ENCODE data around the gene APH1B. TPM values are rescaled to one million over a fixed set of nuclear protein-coding genes. Genes with fewer than 3 reads are reported as not detected.

APH1B gene
- total RNA-seq, 1 experiment from 2014 or later, result 14.0 TPM

- ChIA-PET POLR2A (interaction anchor here (0.6 kb wide), 1 partner anchor 12 kb away, joined by 4 read pairs; no protein-coding TSS in a partner anchor), CTCF (interaction anchor here (0.6 kb wide), 1 partner anchor 10 kb away, joined by 3 read pairs; no protein-coding TSS in a partner anchor)
- DNase-seq (ENCODE audit: low read depth, low spot score) (no peak), ATAC-seq (no peak)
- in situ Hi-C loops (cut with HindIII; ENCODE audit: low pct_unique_long_range_greater_than_20kb, low sequenced_read_pairs) (no loop called here), intact Hi-C loops (cut with micrococcal nuclease; ENCODE audit: unreplicated experiment) (no loop called here)
- no TSS peak for BruUV-seq (replicated peaks)
- Histone ChIP-seq H3K27ac (ENCODE audit: low read length) (no peak overlapping the region), H3K36me3 (ENCODE audit: control insufficient read depth, insufficient read depth, low read length) (no peaks in the 10 kb centered on the region), H3K9me3 (ENCODE audit: control insufficient read depth, insufficient read depth, low read depth, low read length) (no peaks in the 10 kb centered on the region), H3K4me1 (ENCODE audit: control insufficient read depth, insufficient read depth, low read length) (no peaks in the 10 kb centered on the region), H3K27me3 (ENCODE audit: control insufficient read depth, insufficient read depth, low read length) (no peaks in the 10 kb centered on the region), H3K4me3 (ENCODE audit: low read depth in 2 of 2, low read length in 2 of 2) (no peak overlapping the region)
- TF ChIP-seq, protein P1, sequence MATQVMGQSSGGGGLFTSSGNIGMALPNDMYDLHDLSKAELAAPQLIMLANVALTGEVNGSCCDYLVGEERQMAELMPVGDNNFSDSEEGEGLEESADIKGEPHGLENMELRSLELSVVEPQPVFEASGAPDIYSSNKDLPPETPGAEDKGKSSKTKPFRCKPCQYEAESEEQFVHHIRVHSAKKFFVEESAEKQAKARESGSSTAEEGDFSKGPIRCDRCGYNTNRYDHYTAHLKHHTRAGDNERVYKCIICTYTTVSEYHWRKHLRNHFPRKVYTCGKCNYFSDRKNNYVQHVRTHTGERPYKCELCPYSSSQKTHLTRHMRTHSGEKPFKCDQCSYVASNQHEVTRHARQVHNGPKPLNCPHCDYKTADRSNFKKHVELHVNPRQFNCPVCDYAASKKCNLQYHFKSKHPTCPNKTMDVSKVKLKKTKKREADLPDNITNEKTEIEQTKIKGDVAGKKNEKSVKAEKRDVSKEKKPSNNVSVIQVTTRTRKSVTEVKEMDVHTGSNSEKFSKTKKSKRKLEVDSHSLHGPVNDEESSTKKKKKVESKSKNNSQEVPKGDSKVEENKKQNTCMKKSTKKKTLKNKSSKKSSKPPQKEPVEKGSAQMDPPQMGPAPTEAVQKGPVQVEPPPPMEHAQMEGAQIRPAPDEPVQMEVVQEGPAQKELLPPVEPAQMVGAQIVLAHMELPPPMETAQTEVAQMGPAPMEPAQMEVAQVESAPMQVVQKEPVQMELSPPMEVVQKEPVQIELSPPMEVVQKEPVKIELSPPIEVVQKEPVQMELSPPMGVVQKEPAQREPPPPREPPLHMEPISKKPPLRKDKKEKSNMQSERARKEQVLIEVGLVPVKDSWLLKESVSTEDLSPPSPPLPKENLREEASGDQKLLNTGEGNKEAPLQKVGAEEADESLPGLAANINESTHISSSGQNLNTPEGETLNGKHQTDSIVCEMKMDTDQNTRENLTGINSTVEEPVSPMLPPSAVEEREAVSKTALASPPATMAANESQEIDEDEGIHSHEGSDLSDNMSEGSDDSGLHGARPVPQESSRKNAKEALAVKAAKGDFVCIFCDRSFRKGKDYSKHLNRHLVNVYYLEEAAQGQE (IDR thresholded peaks at IDR 0.05; ENCODE audit: insufficient read depth in 1 of 2, low read depth in 2 of 2, low read length in 1 of 2), result no peak
- no peak for TF ChIP-seq CTCF (IDR thresholded peaks at IDR 0.05)
- no peak for TF ChIP-seq SIN3A (IDR thresholded peaks at IDR 0.05; ENCODE audit: borderline replicate concordance, insufficient read depth, low read depth, low read length)
- TF ChIP-seq POLR2AphosphoS5 (IDR thresholded peaks at IDR 0.05; ENCODE audit: low read depth, low read length), result no peak
- no peak for TF ChIP-seq TCF7L2 (IDR thresholded peaks at IDR 0.05; ENCODE audit: low read depth, low read length)
Observed at GRCh38 chr15:63243776-63244175, 33.6 kb upstream of the APH1B start.

GRCh38 chr15:63244399-63244798 is 33.0 kb upstream of the APH1B start:
- Histone ChIP-seq H3K4me1 (ENCODE audit: control insufficient read depth, insufficient read depth, low read length) (no peaks in the 10 kb centered on the region), H3K27ac (ENCODE audit: low read length) (no peak overlapping the region), H3K36me3 (ENCODE audit: control insufficient read depth, insufficient read depth, low read length) (no peaks in the 10 kb centered on the region), H3K4me3 (ENCODE audit: low read depth in 2 of 2, low read length in 2 of 2) (no peak overlapping the region), H3K9me3 (ENCODE audit: control insufficient read depth, insufficient read depth, low read depth, low read length) (no peaks in the 10 kb centered on the region), H3K27me3 (ENCODE audit: control insufficient read depth, insufficient read depth, low read length) (no peaks in the 10 kb centered on the region)
- POLR2A ChIA-PET, result no interaction called here
- intact Hi-C loops (cut with micrococcal nuclease; ENCODE audit: unreplicated experiment) (no loop called here), in situ Hi-C loops (cut with HindIII; ENCODE audit: low pct_unique_long_range_greater_than_20kb, low sequenced_read_pairs) (no loop called here)
- TF ChIP-seq CTCF (IDR thresholded peaks at IDR 0.05) (no peak), POLR2AphosphoS5 (IDR thresholded peaks at IDR 0.05; ENCODE audit: low read depth, low read length) (no peak), TCF7L2 (IDR thresholded peaks at IDR 0.05; ENCODE audit: low read depth, low read length) (no peak), SIN3A (IDR thresholded peaks at IDR 0.05; ENCODE audit: borderline replicate concordance, insufficient read depth, low read depth, low read length) (no peak)
- TF ChIP-seq, protein P1 (IDR thresholded peaks at IDR 0.05; ENCODE audit: insufficient read depth in 1 of 2, low read depth in 2 of 2, low read length in 1 of 2), result no peak
- DNase-seq (ENCODE audit: low read depth, low spot score) (no peak), ATAC-seq (no peak)
- BruUV-seq (replicated peaks), result no TSS peak
- CTCF ChIA-PET, result interaction anchor here (0.6 kb wide), 1 partner anchor 11 kb away, joined by 3 read pairs; no protein-coding TSS in a partner anchor

All from Panc1 (cell line).